Measurements from ENCODE around the gene FBXL20.

- TF ChIP-seq GATA2 (IDR thresholded peaks at IDR 0.05; ENCODE audit: low read depth, low read length) (no peak), GATA3 (IDR thresholded peaks at IDR 0.05; ENCODE audit: low read depth, low read length) (no peak)
Observed at GRCh38 chr17:39237586-39237985, 163.8 kb downstream of the FBXL20 start.
